Pons (tissue), 1 donor: Measurements from ENCODE around the gene ATP8B4.
A peak's percentile ranks its signal among the peaks of the same experiment; 100 is the strongest.

ENCODE experiments used
- DNase-seq: peaks from one replicate; pipeline ENCODE4 v3.0.0-alpha.2; 2016; ENCODE audit warnings: low spot score

Gene ATP8B4

DNA sequence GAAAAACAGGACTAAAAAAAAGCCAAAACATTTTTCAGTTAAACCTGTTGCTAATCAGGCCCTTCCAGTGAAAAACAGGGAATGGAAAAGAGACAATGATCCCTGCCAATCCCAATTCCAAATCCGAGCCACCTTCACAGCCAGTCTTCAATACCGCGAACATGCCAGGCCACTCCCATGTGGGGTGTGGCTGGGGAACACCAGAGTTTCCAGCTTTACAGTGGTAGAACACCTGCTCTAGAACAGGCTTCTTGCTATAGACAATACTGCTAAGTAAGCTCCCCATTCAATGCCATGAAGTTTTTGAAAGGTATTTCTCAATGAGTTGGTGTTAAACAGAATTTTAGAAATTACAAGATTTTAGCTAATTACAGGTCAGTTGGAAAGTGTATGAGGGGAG lies 228.3 kb downstream of the ATP8B4 start:
- DNase-seq, result no peak

DNA sequence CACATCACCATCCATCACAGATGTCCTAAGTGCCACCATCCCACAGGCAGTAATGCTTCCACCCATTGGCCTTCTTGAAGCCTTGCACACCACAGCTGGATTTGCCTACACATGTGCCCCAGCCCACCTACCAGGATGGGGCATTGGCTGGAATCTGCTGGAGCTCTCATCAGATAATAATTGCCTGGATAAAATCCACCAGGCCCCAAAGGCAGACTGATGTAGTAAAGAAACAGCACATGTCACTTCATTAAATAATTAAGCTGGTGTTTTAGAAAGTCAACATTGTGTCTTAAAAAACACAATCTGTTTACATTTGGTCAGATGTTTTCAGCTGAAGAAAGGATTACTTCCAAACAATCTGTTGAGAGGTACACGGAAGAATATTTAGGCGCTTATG lies 229.5 kb downstream of the ATP8B4 start:
- DNase-seq, result no peak

DNA sequence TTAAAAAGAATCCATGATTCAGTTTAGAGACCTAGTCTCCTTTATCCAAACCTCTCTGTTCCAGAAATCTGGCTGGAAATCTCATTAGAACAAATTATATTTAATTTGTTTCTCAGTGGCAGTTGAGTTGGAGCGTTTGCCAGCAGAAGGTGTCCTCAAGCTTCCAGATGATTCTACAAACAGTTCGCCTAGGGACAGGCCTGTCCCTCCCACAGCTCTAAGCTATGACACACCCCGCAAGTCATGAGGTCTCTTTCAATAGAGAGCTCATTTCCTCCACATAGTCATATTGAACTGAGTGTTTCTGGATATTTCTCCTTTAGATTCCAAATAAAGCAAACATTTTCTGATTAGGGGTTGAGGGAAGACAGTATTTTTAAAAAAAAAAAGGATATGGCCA lies 230.3 kb downstream of the ATP8B4 start:
- no peak for DNase-seq

DNA sequence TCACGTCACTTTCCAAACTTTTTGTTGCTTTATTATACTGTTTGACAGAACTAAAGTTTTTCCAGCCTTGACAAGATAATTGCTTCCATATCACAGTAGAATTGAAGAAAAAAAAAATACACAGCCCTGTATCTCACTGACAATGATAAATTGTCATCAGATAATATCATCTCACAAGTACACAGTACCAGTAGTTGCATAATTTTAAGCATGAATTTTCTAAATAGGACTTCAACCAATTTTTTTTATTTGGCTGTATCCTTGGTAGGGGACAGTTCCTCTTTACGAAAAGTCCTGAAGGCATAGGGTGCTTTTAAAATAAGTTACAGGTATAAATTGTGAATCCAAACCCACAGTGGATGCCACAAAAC lies 230.7 kb downstream of the ATP8B4 start:
- DNase-seq, result no peak

DNA sequence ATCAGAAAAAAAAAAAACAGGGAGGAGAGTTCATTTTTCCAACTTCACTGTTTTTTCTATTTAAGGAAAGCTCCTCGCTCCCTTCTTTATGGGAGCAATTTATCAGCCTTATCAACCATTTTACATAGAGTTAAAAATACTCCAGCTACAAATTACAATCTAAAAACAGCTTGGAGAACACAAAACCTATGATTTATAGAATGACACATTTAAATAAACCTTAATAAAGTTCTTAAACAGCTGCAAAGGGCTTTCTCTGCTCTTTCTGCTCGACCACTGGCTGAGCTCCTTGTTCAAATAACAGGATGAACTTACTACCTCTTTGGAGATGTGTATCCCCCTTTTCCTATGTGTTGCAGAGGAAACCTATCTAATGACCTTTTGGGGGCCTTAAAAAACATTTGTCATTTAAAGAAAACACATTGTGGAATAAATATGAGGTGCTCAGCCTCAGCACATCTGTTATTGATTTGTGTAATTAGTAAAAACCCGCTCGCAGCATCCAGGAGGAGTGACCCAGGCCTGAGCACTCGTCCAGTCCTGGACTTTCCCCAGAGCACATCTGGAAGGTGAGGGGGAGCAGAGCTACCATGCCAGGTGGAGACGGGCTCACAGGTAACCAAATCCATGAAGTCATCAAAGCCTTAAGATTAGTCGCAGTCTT lies 231.2 kb downstream of the ATP8B4 start:
- no peak for DNase-seq

DNA sequence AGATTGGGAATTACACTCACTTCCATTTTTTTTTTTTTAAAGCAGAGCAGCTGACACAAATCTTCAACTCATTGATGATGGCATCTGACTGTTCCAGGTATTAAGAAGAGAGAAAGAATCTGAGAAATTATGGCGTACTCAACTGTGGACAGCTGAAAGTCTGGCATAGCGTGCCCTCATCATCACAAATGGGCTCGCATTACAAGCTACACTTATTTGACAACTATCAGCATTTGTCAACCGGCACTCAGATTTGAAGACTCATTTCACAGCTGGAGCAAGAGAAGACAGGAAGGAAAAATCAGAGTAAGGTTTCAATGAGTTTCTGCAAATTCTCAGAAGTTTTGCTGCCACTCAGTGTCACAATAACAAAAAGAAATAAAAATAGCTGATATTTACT lies 235.9 kb downstream of the ATP8B4 start:
- DNase-seq, result no peak

DNA sequence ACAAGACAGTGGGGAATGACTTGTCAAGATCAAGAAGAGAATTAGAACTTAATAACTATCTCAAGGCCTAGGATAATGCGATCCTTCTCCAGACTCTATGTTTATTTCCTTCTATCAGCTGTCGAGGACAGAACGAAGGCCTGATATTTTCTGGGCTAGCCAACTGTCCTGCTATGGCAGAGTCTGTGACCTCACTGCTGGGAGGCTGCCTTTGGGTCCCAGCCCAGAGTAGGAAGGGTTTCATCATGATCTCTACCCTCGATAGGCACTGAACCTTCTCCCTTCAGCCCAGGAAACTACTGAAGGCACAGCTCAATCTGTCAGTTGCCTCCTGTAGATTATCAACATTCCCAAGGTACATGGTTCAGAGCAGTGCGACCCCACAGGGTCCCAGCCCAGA lies 237.2 kb downstream of the ATP8B4 start:
- DNase-seq, result no peak

DNA sequence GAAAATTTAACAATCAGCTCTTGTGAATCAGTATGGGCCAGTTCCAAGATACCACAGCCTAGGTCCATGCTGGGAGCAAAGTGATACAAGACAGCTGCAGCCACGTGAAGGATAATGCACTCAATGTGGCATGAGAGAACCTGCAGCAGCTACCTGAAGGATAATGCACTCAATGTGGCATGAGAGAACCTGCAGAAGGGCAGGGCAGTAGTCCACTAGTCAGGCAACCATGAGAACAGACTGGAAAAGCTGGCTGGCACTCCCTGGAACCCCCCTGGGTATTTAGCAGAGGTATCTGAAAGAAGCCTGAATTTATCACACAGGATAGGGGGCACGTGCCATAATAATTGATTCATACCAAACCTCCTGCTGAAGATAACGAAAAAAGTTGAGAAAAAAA lies 237.6 kb downstream of the ATP8B4 start:
- DNase-seq, result no peak

DNA sequence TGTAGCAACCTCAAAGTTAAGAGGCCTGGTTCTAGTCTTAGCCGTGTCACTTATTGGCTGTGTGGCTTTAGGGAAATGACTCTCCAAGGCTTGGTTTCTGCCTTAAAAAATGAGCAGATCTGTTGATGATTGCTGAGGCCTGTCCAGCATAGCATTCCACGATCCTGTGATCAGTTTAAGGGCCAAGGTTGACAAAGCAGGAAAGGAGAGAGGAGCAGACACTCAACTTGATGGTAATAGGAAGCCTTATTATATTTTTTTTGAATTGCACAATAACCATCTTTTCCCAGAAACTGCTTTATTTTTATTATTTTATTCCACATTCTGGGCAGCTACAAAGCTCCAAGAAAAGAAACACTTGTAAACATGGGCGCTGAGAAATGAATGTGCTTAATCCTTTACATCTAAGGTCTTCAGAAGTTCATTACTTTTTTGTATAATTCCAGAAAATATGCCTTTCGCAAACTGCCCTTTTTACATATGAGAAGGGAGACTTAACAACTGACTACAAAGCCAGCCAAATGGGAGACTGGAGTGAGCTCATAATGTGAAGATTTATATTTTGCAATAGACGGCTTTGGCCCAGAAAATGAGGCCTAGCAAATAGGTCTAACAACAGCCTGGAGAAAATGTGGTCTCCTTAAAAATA lies 241.0 kb downstream of the ATP8B4 start:
- no peak for DNase-seq

DNA sequence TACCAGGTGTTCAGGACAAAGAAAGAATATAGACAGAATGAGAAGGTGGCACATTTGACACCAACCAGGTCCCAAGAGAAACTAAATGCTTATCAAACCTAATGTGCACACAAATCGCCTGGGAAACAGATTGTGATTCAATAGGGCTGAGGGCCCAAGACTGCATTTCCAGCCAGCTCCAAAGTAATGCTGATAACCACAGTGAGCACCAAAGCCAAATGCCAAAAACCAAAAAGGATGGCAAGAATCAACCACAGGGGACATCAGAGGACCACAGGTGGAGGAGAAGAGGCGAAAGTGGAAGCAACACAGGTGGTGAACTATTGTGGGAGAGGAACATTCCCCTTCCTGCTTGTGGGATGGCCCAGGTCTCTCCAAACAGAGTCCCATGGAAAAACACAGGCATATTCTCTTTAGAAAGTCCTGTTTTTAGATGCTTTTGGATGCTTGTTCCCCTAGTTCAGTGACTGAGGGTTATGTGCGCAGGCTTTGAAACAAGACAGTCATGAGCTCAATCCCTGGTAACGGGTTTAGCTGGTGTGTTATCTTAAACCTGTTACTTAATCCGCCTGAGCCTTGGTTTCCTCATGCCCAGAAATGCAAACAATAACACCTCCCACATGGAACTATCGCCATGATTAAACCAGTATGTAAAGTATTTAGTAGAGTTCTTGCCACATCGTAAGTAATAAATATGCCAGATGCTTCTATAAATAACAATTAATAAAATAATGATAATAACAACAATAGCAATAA lies 241.7 kb downstream of the ATP8B4 start:
- DNase-seq, result no peak

DNA sequence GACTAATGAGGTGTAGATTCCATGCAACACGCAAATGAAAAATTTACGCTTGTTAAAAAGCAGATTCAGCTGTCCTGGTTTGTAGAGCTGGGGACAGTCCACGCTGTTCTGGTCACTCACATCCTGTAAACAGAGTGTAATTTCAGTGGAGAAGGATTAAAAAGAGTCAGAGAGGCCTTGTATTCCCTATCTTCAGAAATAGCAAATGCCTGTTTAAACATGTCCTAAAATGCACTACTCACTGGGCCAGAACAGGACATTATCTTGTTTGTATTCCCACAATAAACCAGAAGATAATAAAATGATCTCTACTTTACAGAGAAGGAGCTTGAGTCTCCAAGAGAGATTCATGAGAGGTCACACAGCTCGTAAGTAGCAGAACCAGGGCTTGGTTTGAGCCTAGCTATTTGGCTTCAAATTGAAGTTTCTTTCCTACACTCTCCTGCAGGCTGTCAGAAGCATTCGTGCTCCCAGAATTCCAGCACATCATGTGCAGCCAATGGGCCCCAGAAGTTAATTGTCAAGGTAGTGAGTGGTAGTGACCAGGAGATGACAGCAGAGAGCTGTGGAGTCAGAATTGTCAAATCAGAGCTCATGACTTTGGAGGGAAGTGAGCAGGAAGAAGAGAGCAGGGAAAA lies 242.5 kb downstream of the ATP8B4 start:
- peak; percentile 14 for DNase-seq

DNA sequence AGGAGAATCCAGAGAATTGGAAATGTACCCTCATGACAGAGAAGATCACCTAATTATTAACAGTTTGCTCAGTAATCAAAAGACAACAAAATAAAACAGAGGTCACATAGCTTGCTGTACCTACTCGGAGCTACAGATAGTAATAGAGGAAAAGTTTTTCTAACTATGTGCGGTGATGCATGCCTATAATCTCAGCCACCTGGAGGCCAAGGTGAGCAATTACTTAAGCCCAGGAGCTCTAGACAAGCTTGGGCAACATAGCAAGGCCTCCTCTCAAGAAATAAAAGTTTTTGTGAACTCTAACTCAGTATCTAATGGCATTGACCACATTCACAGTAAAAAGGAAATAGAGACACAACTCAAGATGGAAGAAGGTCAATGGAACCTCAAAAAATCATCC lies 243.6 kb downstream of the ATP8B4 start:
- DNase-seq, result no peak

DNA sequence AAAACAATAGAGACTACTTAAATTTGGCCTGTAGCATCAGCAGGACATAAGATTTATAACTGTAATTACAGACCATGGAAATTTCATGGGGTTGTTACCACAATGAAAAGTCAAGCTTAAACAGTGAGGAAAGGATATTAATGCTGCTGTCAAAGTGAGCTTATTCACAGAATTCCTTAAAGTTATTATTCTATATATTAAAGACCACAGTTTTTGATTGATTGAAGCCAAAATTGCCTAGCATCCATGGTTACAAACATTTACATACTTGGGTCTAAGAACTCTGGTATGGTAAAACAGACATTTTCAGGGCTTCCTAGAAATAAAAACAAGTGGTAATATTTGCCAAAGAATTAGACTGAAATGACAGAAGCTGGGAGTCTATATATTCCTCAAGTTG lies 248.6 kb downstream of the ATP8B4 start:
- no peak for DNase-seq

DNA sequence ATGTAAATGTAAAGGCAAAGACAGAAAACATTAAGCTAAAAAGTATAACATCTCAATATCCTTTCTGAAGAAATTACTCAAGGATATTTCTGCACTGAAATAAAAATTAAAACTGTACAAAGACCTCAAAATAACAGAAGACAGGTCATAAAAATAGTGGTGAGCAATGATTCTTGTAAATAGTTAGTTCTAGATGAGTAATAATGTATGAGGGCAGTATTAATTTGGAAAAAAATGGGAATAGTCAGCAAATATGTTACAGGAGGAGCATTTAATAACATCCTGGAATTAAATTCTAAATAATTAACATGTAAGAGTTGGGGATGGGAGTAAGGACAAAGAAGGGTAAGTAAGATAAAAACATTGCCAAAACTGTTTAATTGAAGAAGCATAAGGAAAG lies 250.7 kb downstream of the ATP8B4 start:
- DNase-seq, result no peak

DNA sequence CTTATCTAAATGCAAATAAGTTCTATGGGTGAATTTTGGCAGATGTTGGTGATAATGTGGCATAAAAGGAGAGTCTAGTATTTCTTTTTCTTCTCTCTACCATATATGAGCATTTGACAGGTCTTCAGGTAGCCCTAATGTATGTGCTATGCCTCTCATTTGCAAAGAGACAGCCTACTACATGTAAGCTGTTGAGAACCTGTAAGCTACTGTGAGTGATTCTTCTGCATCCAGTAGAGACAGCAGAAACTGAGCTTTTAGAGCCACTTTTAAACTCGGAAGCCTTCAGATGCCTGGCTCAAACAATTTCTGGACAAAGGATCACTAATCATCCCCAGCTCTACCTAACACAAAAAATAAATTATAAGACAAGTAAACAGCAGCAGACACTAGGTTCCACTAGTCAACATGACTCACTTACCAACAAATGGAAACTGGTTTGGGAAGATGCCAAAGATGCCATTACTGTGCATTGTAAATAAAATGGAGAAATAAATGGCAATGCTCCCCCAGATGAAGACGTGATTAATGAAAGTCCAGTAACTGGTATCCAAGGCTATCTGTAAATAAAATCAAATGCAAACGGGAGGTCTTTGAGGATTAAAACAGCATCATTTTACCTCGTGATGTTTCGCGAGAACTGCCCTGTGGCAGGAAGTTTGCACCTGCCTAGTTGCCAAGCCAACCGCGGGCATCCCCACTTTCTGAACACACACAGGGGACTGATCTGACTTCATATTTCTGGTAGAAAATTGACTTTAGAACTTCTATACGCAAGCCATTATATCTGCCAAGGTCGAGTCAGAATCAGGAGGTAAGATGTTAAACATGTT lies 252.9 kb downstream of the ATP8B4 start:
- DNase-seq, result no peak

DNA sequence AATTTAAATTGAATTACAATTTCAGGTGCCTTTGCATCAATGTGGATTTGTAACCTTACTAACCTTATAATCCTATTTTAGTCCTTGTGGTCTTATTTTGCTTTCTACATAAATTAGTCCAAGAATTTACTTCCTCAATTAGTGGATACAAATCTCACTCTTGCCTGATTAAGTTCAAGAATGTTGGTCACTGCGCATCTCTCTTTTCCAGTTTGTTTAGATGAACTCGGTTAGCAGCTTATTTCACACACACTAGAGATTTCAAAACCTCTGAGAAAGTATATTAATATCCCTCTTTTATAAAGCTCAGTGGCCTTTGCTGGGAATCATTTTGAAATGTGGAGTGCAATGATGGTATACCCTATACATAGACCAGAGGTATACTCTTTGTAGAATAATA lies 254.8 kb downstream of the ATP8B4 start:
- DNase-seq, result no peak

DNA sequence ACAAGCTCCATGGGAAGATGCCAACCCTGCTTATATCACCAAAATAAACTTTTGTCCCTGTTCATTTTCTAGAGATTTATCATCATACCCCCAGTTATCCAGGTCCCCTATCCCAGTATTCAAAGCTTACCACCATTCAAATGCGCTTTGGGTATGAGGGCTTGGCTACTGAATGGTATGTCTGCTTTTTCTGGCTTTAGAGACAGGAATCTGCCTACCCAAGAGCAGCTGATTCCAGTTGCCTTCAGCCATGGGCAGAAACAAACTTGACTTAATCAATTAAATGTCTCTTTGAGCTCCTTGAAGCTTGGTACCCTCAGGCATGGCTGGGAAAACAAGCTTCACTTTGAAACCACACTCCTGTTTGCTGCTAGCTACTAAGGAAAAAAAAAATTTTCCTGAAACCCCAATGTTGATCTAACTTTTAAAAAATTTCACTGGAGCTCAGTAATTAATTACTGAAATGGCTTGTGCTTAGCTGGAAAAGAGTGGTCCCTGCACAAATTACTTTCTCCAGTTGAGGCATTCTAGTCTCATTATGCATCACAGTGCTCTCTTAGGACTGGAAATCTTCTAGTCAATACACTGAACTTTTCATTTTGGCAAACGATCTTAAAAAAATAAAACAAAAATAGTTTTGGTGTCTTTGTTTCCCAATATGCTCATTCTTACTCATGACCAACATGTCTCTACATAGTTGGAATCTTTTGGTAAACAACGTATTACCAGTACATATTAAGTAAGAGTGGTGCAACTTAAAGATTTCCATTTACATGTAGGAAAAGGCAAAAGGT lies 255.4 kb downstream of the ATP8B4 start:
- DNase-seq, result no peak

DNA sequence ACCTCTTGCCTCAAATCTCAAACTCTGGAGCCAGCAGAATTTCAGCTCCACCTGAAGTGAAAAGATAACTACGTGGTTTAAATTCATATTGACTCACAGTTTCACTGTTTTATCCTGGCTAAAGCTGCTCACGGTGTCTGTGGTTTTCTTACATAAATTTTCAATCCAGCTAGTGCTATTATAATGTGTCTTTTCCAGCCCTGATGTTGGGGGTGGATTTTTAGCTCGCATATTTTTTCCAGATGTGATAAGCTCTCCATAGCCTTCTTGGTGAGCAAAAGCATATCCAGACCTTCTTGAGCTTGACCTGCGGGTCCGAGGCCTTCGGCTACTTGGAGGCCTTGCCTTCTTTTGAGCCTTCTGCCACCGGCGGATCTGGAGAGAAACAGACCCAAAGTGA lies 258.9 kb downstream of the ATP8B4 start:
- DNase-seq, result no peak

DNA sequence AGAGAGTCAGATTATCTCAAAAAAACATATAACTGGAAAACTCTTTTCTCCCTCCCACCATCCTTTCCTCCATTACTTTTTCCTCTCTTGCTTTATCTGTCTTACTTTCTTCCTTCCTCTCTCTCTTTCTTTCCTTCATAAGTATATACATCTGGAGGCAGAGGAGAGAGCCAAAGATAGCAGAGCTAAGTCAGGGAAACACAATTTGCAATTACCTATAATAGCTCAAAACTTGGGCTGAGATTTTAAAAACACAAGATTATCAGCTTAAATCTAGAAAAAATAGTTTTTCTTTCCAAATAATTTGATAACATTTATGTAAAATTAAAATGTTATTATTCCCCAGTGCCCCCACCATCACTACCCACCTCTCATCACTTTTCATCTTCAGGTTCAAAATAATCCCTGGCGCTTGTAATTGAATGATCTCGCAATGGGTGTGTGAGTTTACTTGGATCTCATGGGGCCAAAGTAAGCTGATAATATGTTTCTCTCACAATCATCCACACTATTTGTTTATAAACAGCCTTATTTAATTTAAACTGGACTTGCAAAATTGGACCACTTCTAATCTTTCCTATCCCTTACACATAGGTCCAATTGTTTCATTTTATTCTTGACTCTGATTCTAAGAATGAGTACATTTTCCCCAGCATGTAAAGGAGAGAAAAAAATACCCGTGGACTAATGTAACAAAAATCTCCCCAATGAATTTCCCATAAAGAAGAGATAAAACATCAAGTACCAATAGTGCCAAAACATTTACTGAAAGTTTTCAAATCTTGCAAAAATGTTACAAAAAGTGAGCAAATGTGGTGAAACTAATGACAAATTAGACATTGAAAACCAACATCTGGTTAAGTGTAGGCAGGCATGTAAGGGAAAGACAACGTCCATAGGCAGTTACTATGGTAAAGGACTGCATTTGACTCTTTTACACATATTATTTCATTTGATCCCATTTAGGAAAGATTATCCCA lies 261.2 kb downstream of the ATP8B4 start:
- DNase-seq, result no peak
